HUES6 (cell line): ENCODE results near the gene LRRC59.
"Not testable (repeated sequence)": the region's sequence is repeated elsewhere in the genome, so short reads cannot be mapped to it uniquely, and the experiment has no call there.

ENCODE experiments used
- H3K27ac ChIP-seq: 2 replicates; pipeline ENCODE4 v1.7.0; 2013; ENCODE audit warnings: low read depth, mild to moderate bottlenecking, low read length, inconsistent platforms
- H3K27me3 ChIP-seq: 2 replicates; pipeline ENCODE4 v1.6.1; 2013; ENCODE audit warnings: low read length; ENCODE audit not compliant: control insufficient read depth, insufficient read depth
- H3K36me3 ChIP-seq: 2 replicates; pipeline ENCODE4 v1.6.1; 2013; ENCODE audit warnings: low read length; ENCODE audit not compliant: control insufficient read depth, insufficient read depth
- H3K4me1 ChIP-seq: 2 replicates; pipeline ENCODE4 v1.6.1; 2013; ENCODE audit warnings: low read length; ENCODE audit not compliant: control insufficient read depth, insufficient read depth
- H3K4me3 ChIP-seq: 2 replicates; pipeline ENCODE4 v1.5.1; 2013; ENCODE audit warnings: low read depth, low read length
- H3K9ac ChIP-seq: one replicate; pipeline ENCODE4 v1.6.1; 2013; ENCODE audit warnings: mild to moderate bottlenecking, low read length
- H3K9me3 ChIP-seq: 2 replicates; pipeline ENCODE4 v1.6.1; 2013; ENCODE audit warnings: low read depth, low read length; ENCODE audit not compliant: control insufficient read depth, insufficient read depth

The LRRC59 gene

DNA sequence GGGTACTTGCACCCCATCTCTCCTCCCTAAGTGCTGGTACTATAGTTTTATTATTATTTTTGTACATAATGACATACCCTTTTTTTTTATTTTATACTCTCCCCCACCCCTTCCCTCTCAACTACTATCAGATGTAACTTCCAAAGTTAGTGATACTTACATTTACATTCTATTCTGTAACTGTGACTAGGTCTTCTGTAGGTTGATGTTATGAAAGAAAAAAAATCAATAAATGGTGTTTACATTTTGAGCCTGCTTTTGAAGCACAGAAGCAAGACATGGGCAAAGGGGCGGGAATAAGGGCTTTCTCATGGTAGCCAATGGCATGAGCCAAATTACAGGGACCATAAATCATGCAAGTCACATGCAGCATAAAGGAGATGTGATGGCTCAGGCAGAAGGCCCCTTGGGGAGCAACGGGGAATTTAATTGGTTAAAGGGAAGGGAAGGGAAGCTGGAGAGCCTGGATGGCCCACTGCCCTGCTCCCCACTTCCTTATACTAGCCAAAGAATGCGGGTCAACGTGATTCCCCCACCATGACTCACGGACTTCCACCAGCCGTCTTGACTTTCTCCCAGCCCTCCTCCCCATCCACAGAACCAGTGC, 26.3 kb upstream of the LRRC59 start:
- Histone ChIP-seq H3K27me3 (peaks cover 7% of the 10 kb centered on the region), H3K27ac (no peak overlapping the region), H3K4me3 (no peak overlapping the region), H3K9ac (no peak overlapping the region), H3K36me3 (no peaks in the 10 kb centered on the region), H3K4me1 (peaks cover 18% of the 10 kb centered on the region), H3K9me3 (no peaks in the 10 kb centered on the region)

DNA sequence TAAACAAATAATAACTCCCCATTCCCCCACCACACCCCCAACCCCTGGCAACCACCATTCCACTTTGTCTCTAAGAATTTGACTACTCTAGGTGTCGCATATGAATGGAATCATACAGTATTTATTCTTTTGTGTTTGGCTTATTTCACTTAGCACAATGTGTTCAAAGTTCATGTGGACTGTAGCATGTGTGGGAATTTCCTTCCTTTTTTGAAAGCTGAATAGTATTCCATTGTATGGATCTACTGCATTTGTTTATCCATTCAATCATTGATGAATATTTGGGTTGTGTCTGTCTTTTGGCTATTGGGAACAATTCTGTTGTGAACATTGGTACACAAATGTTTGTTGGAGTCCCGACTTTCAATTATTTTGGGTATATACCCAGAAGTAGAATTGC, 25.4 kb upstream of the LRRC59 start:
- H3K4me3 ChIP-seq = no peak overlapping the region
- H3K4me1 ChIP-seq = peaks cover 18% of the 10 kb centered on the region
- peaks cover 7% of the 10 kb centered on the region for H3K27me3 ChIP-seq
- H3K27ac ChIP-seq = no peak overlapping the region
- H3K36me3 ChIP-seq = no peaks in the 10 kb centered on the region
- H3K9me3 ChIP-seq = no peaks in the 10 kb centered on the region
- H3K9ac ChIP-seq = no peak overlapping the region

DNA sequence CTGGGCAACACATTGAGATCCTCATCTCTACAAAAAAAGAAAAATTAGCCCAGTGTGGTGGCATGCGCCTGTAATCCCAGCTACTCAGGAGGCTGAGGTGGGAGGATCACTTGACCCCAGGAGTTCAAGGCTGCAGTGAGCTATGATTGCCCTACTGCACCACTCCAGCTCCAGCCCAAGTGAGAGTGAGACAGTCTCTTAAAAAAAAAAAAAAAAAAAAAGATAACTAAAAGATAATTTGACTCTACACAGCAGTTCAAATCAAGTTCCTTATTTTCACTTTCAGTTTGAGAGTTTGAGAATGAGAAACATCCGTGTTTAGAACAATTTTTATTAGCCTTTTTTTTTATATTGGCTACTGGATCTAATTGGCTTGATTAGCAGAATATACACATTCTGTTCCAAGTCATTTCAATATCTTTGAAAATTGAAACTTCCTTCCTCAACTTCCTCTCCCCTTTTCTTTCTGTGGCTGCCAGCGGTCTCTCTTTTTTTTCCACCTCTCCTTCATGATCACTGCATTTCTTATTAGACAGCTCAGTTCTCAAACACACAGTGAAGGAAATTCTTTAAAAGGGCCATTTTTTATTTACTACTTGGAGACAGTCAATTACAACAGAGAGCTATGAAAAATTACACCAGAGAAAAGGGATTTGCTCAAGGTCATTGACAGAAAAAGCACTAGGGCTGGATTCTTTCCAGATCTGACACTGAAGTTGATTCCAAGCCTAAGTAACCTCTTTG, 24.2 kb upstream of the LRRC59 start:
- Histone ChIP-seq H3K4me3 (no peak overlapping the region), H3K27me3 (peaks cover 7% of the 10 kb centered on the region), H3K9ac (no peak overlapping the region), H3K4me1 (peaks cover 9% of the 10 kb centered on the region; the same call in 1 of the 2 replicates), H3K9me3 (no peaks in the 10 kb centered on the region), H3K36me3 (no peaks in the 10 kb centered on the region), H3K27ac (no peak overlapping the region)

DNA sequence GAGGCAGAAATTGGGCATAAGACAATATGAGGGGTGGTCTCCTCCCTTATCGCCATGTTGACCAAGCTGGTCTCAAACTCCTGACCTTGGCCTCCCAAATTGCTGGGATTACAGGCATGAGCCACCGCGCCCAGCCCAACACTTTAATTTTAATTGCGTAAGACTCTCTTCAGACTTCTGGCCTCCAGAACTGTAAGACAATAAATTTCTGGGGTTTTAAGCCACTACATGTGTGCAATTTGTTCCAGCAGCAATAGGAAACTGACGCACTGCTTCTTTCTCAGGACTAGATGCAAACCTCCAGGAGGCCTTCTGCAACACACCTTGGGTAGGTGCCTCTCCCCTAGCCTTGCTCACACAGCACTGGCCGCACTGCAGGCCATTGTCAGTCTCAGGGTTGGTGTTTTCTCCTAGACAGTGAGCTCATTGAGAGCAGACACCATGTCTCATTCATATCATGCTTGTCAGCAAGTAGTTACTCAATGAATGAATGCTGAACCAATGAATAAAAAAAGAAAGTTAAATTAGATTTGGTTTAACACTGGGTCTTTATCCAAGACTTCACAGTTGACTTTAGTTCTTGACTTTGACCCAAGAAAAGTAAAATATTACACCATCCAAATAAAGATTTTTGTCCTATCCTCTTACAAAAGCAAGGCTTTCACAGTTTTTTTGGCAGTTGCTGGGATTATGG, 23.2 kb upstream of the LRRC59 start:
- peaks cover 6% of the 10 kb centered on the region; the same call in 1 of the 2 replicates for H3K4me1 ChIP-seq
- H3K27me3 ChIP-seq = peaks cover 7% of the 10 kb centered on the region
- no peaks in the 10 kb centered on the region for H3K9me3 ChIP-seq
- H3K27ac ChIP-seq = no peak overlapping the region
- no peak overlapping the region for H3K9ac ChIP-seq
- H3K36me3 ChIP-seq = no peaks in the 10 kb centered on the region
- no peak overlapping the region for H3K4me3 ChIP-seq

DNA sequence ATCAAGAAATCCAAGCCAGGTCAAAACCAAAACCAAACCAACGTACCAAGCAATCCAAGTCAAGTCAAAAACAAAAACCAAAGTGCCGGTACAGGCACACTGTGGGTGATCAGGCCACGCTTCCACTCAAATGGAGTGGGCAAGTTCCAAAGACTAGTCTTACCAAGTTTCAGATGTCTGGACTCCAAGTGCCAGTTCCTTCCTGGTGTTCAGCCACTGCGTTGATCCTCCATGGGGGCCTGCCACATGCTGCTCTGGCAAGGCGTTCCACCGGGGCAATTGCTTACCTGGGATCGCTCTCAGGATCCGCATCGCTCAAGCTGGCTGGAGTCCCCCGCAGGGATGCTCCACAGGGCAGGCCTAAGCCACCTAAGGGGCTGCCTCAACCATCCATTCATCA, 22.3 kb upstream of the LRRC59 start:
- not testable (repeated sequence) for H3K4me1 ChIP-seq, H3K9ac ChIP-seq, H3K27me3 ChIP-seq, H3K27ac ChIP-seq, H3K4me3 ChIP-seq, H3K36me3 ChIP-seq, H3K9me3 ChIP-seq

DNA sequence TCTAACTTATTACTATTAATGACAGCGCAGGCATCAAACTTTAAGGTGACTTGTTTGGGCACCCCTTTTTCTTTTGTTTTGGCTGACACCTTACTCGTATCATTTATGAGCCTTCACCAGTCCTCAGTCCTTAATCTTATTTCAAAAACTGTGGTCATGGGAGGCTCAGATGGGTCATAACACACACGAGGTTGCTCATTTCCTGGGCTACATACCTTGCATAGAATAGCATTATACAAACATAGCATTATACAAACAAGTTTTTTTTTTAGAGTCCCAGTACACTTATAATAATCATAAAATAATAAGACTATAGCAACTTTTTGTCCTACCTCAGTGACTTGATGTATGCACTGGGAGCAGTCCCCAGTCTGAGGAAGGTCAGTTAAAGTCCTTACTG, 17.5 kb upstream of the LRRC59 start:
- no peak overlapping the region for H3K4me3 ChIP-seq
- H3K27ac ChIP-seq = no peak overlapping the region
- no peaks in the 10 kb centered on the region for H3K36me3 ChIP-seq
- H3K9me3 ChIP-seq = peaks cover 2% of the 10 kb centered on the region; the same call in 1 of the 2 replicates
- no peaks in the 10 kb centered on the region for H3K4me1 ChIP-seq
- no peaks in the 10 kb centered on the region for H3K27me3 ChIP-seq
- no peak overlapping the region for H3K9ac ChIP-seq

DNA sequence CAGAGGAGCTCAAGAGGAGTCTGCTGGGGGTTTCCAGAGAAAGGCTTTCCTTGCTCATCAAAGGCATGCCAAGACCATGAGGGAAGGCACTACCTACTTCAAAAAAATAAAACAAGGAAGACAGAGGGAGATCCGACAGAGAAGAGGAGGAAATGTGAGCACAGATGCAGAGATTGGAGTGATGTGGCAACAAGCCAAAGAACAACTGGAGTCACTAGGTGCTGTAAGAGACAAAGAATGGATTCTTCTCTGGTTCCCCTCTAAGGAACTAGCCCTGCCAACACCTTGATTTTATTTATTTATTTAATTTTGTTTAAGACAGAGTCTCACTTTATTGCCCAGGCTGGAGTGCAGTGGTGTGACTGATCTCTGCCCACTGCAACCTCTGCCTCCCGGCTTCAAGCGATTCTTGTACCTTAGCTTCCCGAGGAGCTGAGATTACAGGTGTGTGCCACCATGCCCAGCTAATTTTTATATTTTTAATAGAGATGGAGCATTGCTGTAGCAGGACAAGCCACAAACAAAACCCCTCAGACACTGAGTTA, 14.9 kb upstream of the LRRC59 start:
- no peak overlapping the region for H3K4me3 ChIP-seq
- H3K27me3 ChIP-seq = no peaks in the 10 kb centered on the region
- no peak overlapping the region for H3K27ac ChIP-seq
- H3K9ac ChIP-seq = no peak overlapping the region
- H3K4me1 ChIP-seq = no peaks in the 10 kb centered on the region
- peaks cover 2% of the 10 kb centered on the region; the same call in 1 of the 2 replicates for H3K9me3 ChIP-seq
- no peaks in the 10 kb centered on the region for H3K36me3 ChIP-seq

DNA sequence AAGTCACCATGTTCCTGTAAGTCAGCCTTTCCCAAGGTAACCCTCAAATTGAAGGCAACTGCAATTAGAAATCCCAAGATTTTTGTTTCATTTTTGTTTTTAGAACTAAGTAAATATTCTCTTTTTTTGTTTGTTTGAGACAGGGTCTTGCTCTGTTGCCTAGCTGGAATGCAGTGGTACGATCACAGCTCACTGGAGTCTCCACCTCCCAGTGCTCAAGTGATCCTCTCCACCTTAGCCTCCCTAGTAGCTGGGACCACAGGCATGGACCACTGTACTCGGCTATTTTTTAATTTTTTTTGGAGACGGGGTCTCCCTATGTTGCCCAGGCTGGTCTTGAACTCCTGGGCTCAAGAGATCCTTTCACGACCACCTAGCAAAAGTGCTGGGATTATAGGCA, 10.6 kb upstream of the LRRC59 start:
- Histone ChIP-seq H3K9ac (no peak overlapping the region), H3K9me3 (peaks cover 2% of the 10 kb centered on the region; the same call in 1 of the 2 replicates), H3K4me3 (no peak overlapping the region), H3K36me3 (no peaks in the 10 kb centered on the region), H3K27ac (no peak overlapping the region), H3K4me1 (peaks cover 1% of the 10 kb centered on the region; the same call in 1 of the 2 replicates), H3K27me3 (no peaks in the 10 kb centered on the region)

DNA sequence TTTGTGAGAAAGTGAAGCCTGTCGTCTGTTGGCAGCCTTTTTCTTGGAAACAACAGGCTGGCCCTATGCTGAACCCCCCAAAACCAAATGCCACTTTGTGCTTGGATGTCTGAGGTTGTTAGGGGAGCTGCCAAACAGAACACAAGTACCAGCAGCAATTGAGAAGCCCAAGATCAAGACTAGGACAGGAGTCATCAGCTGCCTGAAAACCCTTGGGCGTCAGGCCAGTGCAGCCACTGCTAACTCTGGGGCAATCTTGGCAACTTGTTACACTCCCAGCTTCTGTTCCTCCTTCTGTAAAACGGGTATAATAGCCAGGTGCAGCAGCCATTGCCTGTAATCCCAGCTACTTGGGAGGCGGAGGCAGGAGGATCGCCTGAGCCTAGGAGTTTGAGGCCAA, 9.3 kb upstream of the LRRC59 start:
- H3K9me3 ChIP-seq = no peaks in the 10 kb centered on the region
- no peaks in the 10 kb centered on the region for H3K27me3 ChIP-seq
- H3K4me3 ChIP-seq = no peak overlapping the region
- H3K4me1 ChIP-seq = peaks cover 5% of the 10 kb centered on the region; the same call in 1 of the 2 replicates
- no peaks in the 10 kb centered on the region for H3K36me3 ChIP-seq
- no peak overlapping the region for H3K9ac ChIP-seq
- H3K27ac ChIP-seq = no peak overlapping the region

DNA sequence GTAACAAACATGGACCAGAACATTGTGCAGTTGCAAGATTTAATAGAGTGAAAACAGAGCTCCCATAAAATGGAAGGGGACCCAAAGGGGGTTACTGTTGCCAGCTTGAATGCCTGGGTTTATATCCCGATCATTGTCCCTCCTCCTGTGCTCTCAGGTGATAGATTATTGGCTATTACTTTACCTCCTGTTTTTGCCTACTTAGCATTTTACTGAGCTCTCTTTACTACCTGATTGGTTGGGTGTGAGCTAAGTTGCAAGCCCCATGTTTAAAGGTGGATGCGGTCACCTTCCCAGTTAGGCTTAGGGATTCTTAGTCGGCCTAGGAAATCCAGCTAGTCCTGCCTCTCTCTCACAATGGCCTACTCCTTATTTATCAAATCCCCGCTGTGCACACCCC, 8.0 kb upstream of the LRRC59 start:
- not testable (repeated sequence) for H3K9ac ChIP-seq, H3K4me3 ChIP-seq, H3K27ac ChIP-seq, H3K27me3 ChIP-seq, H3K9me3 ChIP-seq, H3K36me3 ChIP-seq, H3K4me1 ChIP-seq

DNA sequence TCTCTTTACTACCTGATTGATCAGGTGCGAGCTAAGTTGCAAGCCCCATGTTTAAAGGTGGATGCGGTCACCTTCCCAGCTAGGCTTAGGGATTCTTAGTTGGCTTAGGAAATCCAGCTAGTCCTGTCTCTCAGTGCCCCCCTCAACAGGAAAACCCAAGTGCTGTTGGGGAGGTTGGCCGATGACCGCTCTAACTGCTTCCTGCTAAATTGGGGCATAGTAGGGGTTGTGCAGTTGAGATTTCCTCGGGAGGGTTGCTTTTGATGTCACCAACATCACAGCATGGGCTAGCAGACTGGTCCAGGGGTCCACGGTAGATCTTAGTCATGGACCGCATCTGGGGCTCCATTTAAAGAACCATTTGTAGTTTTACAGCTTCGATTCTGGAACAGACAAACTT, 2.3 kb upstream of the LRRC59 start:
- H3K4me1 ChIP-seq = peaks cover 10% of the 10 kb centered on the region
- not testable (repeated sequence) for H3K27ac ChIP-seq, H3K4me3 ChIP-seq, H3K36me3 ChIP-seq, H3K27me3 ChIP-seq, H3K9me3 ChIP-seq, H3K9ac ChIP-seq
